Measurements from ENCODE around the gene ARL6IP5.

Gene ARL6IP5

GRCh38 chr3:69110941-69111546 is 26.3 kb downstream of the ARL6IP5 start:
- CTCF ChIA-PET: interaction anchor here (0.9 to 14.2 kb wide), 3 partner anchors 9 to 16 kb away, joined by 3 to 96 read pairs (median 8); partner anchors contain the start of gene LMOD3
- Histone ChIP-seq H3K27me3 (replicated peaks in 2 of 5; ENCODE audit: control insufficient read depth in 4 of 5, insufficient read depth in 5 of 5, low read length in 4 of 5) (no peaks in the 10 kb centered on the region), H3K9me3 (ENCODE audit: control extremely low read depth in 1 of 5, control insufficient read depth in 4 of 5, insufficient read depth in 2 of 5, low read depth in 1 of 5, low read length in 4 of 5) (no peaks in the 10 kb centered on the region), H3K4me1 (ENCODE audit: control extremely low read depth in 1 of 4, control insufficient read depth in 4 of 4, insufficient read depth in 4 of 4, low read length in 3 of 4) (peaks cover 3 to 24% (median 9%) of the 10 kb centered on the region in 4 experiments), H3K36me3 (ENCODE audit: control insufficient read depth in 4 of 4, insufficient read depth in 4 of 4, low read length in 3 of 4) (no peaks in the 10 kb centered on the region), H3K4me3 (ENCODE audit: control insufficient read depth in 1 of 7, extremely low read depth in 1 of 7, insufficient read depth in 4 of 7, low read depth in 2 of 7, low read length in 6 of 7) (no peak overlapping the region), H3K27ac (ENCODE audit: insufficient read depth in 1 of 2, low read depth in 1 of 2, low read length in 2 of 2, poor library complexity in 1 of 2, severe bottlenecking in 2 of 2) (no peak overlapping the region)
- WGBS (ENCODE audit: insufficient coverage): 100% methylated on average over 1 of the region's 1 CpG
- no peak for DNase-seq
- POLR2A ChIA-PET: no interaction called here

GRCh38 chr3:69113536-69113935 is 28.8 kb downstream of the ARL6IP5 start:
- ChIA-PET POLR2A (interaction anchor here (0.6 kb wide), 1 partner anchor 26 kb away, joined by 3 read pairs; no protein-coding TSS in a partner anchor), CTCF (interaction anchor here (1.2 to 1.9 kb wide), 5 partner anchors 9 to 193 kb away, joined by 3 to 6 read pairs (median 3); partner anchors contain the start of genes ARL6IP5 and UBA3)
- H3K9me3 ChIP-seq (ENCODE audit: control extremely low read depth in 1 of 5, control insufficient read depth in 4 of 5, insufficient read depth in 2 of 5, low read depth in 1 of 5, low read length in 4 of 5): no peaks in the 10 kb centered on the region
- no peak overlapping the region for H3K27ac ChIP-seq (ENCODE audit: insufficient read depth in 1 of 2, low read depth in 1 of 2, low read length in 2 of 2, poor library complexity in 1 of 2, severe bottlenecking in 2 of 2)
- no peak overlapping the region for H3K4me3 ChIP-seq (ENCODE audit: control insufficient read depth in 1 of 7, extremely low read depth in 1 of 7, insufficient read depth in 4 of 7, low read depth in 2 of 7, low read length in 6 of 7)
- peaks cover under 1 to 7% (median 3%) of the 10 kb centered on the region in 4 experiments for H3K4me1 ChIP-seq (ENCODE audit: control extremely low read depth in 1 of 4, control insufficient read depth in 4 of 4, insufficient read depth in 4 of 4, low read length in 3 of 4)
- no peaks in the 10 kb centered on the region for H3K27me3 ChIP-seq (replicated peaks in 2 of 5; ENCODE audit: control insufficient read depth in 4 of 5, insufficient read depth in 5 of 5, low read length in 4 of 5)
- WGBS (ENCODE audit: insufficient coverage): 100% methylated on average over 1 of the region's 3 CpGs
- no peaks in the 10 kb centered on the region for H3K36me3 ChIP-seq (ENCODE audit: control insufficient read depth in 4 of 4, insufficient read depth in 4 of 4, low read length in 3 of 4)
- DNase-seq: no peak

DNA sequence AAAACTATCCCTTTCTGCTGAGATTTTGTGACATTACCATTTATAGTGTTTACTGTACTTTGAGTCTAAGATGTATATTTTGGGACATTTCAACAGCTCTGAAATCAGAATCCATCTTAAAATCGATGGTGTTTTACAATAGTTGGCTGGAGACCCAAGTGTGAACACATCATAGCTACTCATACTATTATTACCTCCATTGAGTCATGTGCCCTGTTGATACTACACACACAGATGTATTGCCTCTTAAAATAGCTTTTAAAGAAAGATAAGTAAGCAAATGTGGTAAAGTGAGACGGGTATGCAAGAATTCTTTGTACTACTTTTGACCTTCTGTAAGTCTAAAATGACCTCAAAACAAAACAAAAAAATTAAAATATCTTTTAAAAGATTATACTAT is 31.0 kb downstream of the ARL6IP5 start:
- CTCF ChIA-PET: interaction anchor here (1.0 to 9.5 kb wide), 2 partner anchors 12 to 63 kb away, joined by 3 to 96 read pairs; partner anchors contain the start of gene TMF1
- no peak for DNase-seq
- WGBS (ENCODE audit: insufficient coverage): no CpG with 5 or more reads among the region's 2 CpGs
- Histone ChIP-seq H3K36me3 (ENCODE audit: control insufficient read depth in 4 of 4, insufficient read depth in 4 of 4, low read length in 3 of 4) (no peaks in the 10 kb centered on the region), H3K4me3 (ENCODE audit: control insufficient read depth in 1 of 7, extremely low read depth in 1 of 7, insufficient read depth in 4 of 7, low read depth in 2 of 7, low read length in 6 of 7) (no peak overlapping the region), H3K9me3 (ENCODE audit: control extremely low read depth in 1 of 5, control insufficient read depth in 4 of 5, insufficient read depth in 2 of 5, low read depth in 1 of 5, low read length in 4 of 5) (no peaks in the 10 kb centered on the region), H3K4me1 (ENCODE audit: control extremely low read depth in 1 of 4, control insufficient read depth in 4 of 4, insufficient read depth in 4 of 4, low read length in 3 of 4) (no peaks in the 10 kb centered on the region), H3K27ac (ENCODE audit: insufficient read depth in 1 of 2, low read depth in 1 of 2, low read length in 2 of 2, poor library complexity in 1 of 2, severe bottlenecking in 2 of 2) (no peak overlapping the region), H3K27me3 (replicated peaks in 2 of 5; ENCODE audit: control insufficient read depth in 4 of 5, insufficient read depth in 5 of 5, low read length in 4 of 5) (no peaks in the 10 kb centered on the region)
- POLR2A ChIA-PET: no interaction called here

GRCh38 chr3:69116162-69116561 is 31.4 kb downstream of the ARL6IP5 start:
- H3K27me3 ChIP-seq (replicated peaks in 2 of 5; ENCODE audit: control insufficient read depth in 4 of 5, insufficient read depth in 5 of 5, low read length in 4 of 5): no peaks in the 10 kb centered on the region
- no peak overlapping the region for H3K4me3 ChIP-seq (ENCODE audit: control insufficient read depth in 1 of 7, extremely low read depth in 1 of 7, insufficient read depth in 4 of 7, low read depth in 2 of 7, low read length in 6 of 7)
- H3K9me3 ChIP-seq (ENCODE audit: control extremely low read depth in 1 of 5, control insufficient read depth in 4 of 5, insufficient read depth in 2 of 5, low read depth in 1 of 5, low read length in 4 of 5): no peaks in the 10 kb centered on the region
- no peaks in the 10 kb centered on the region for H3K36me3 ChIP-seq (ENCODE audit: control insufficient read depth in 4 of 4, insufficient read depth in 4 of 4, low read length in 3 of 4)
- POLR2A ChIA-PET: no interaction called here
- H3K27ac ChIP-seq (ENCODE audit: insufficient read depth in 1 of 2, low read depth in 1 of 2, low read length in 2 of 2, poor library complexity in 1 of 2, severe bottlenecking in 2 of 2): no peak overlapping the region
- no peak for DNase-seq
- no peaks in the 10 kb centered on the region for H3K4me1 ChIP-seq (ENCODE audit: control extremely low read depth in 1 of 4, control insufficient read depth in 4 of 4, insufficient read depth in 4 of 4, low read length in 3 of 4)
- 100% methylated on average over 3 of the region's 4 CpGs for WGBS (ENCODE audit: insufficient coverage)
- CTCF ChIA-PET: interaction anchor here (1.0 to 9.5 kb wide), 2 partner anchors 12 to 64 kb away, joined by 3 to 96 read pairs; partner anchors contain the start of gene TMF1

GRCh38 chr3:69116897-69117296 is 32.2 kb downstream of the ARL6IP5 start:
- DNase-seq: no peak
- Histone ChIP-seq H3K36me3 (ENCODE audit: control insufficient read depth in 4 of 4, insufficient read depth in 4 of 4, low read length in 3 of 4) (no peaks in the 10 kb centered on the region), H3K4me3 (ENCODE audit: control insufficient read depth in 1 of 7, extremely low read depth in 1 of 7, insufficient read depth in 4 of 7, low read depth in 2 of 7, low read length in 6 of 7) (no peak overlapping the region), H3K27ac (ENCODE audit: insufficient read depth in 1 of 2, low read depth in 1 of 2, low read length in 2 of 2, poor library complexity in 1 of 2, severe bottlenecking in 2 of 2) (no peak overlapping the region), H3K27me3 (replicated peaks in 2 of 5; ENCODE audit: control insufficient read depth in 4 of 5, insufficient read depth in 5 of 5, low read length in 4 of 5) (no peaks in the 10 kb centered on the region), H3K9me3 (ENCODE audit: control extremely low read depth in 1 of 5, control insufficient read depth in 4 of 5, insufficient read depth in 2 of 5, low read depth in 1 of 5, low read length in 4 of 5) (no peaks in the 10 kb centered on the region), H3K4me1 (ENCODE audit: control extremely low read depth in 1 of 4, control insufficient read depth in 4 of 4, insufficient read depth in 4 of 4, low read length in 3 of 4) (no peaks in the 10 kb centered on the region)
- CTCF ChIA-PET: interaction anchor here (2.4 to 9.5 kb wide), 3 partner anchors 10 to 44 kb away, joined by 9 to 96 read pairs (median 14); no protein-coding TSS in a partner anchor
- 100% methylated on average over 2 of the region's 3 CpGs for WGBS (ENCODE audit: insufficient coverage)
- POLR2A ChIA-PET: no interaction called here

GRCh38 chr3:69118555-69118954 is 33.8 kb downstream of the ARL6IP5 start:
- ChIA-PET CTCF (interaction anchor here (1.1 to 9.5 kb wide), 9 partner anchors 8 to 333 kb away, joined by 3 to 96 read pairs (median 6); no protein-coding TSS in a partner anchor), POLR2A (no interaction called here)
- Histone ChIP-seq H3K27me3 (replicated peaks in 2 of 5; ENCODE audit: control insufficient read depth in 4 of 5, insufficient read depth in 5 of 5, low read length in 4 of 5) (no peaks in the 10 kb centered on the region), H3K36me3 (ENCODE audit: control insufficient read depth in 4 of 4, insufficient read depth in 4 of 4, low read length in 3 of 4) (no peaks in the 10 kb centered on the region), H3K4me1 (ENCODE audit: control extremely low read depth in 1 of 4, control insufficient read depth in 4 of 4, insufficient read depth in 4 of 4, low read length in 3 of 4) (no peaks in the 10 kb centered on the region), H3K4me3 (ENCODE audit: control insufficient read depth in 1 of 7, extremely low read depth in 1 of 7, insufficient read depth in 4 of 7, low read depth in 2 of 7, low read length in 6 of 7) (no peak overlapping the region), H3K27ac (ENCODE audit: insufficient read depth in 1 of 2, low read depth in 1 of 2, low read length in 2 of 2, poor library complexity in 1 of 2, severe bottlenecking in 2 of 2) (no peak overlapping the region), H3K9me3 (ENCODE audit: control extremely low read depth in 1 of 5, control insufficient read depth in 4 of 5, insufficient read depth in 2 of 5, low read depth in 1 of 5, low read length in 4 of 5) (no peaks in the 10 kb centered on the region)
- no peak for DNase-seq
- 98% methylated on average over 10 of the region's 12 CpGs for WGBS (ENCODE audit: insufficient coverage)

DNA sequence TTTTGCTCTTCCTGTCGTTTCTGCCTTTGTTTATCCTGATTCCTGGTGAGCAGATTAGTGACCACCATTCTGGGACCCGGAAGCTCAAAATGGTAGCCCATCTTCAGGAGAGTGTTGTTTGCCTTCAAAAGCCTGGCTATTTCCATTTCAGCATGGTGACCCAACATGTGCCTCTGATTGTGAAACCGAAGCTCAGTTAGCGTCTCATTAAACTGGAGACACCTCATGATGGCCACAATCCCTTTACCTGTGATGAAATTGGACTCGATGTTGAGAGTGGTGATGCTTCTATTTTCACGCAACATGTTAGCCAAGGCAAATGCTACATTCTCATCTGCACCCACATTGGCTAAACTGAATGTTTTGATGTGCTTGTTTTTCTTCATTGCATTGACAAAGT is 34.4 kb downstream of the ARL6IP5 start:
- H3K36me3 ChIP-seq (ENCODE audit: control insufficient read depth in 4 of 4, insufficient read depth in 4 of 4, low read length in 3 of 4): no peaks in the 10 kb centered on the region
- H3K27me3 ChIP-seq (replicated peaks in 2 of 5; ENCODE audit: control insufficient read depth in 4 of 5, insufficient read depth in 5 of 5, low read length in 4 of 5): no peaks in the 10 kb centered on the region
- no peaks in the 10 kb centered on the region for H3K9me3 ChIP-seq (ENCODE audit: control extremely low read depth in 1 of 5, control insufficient read depth in 4 of 5, insufficient read depth in 2 of 5, low read depth in 1 of 5, low read length in 4 of 5)
- no peak overlapping the region for H3K27ac ChIP-seq (ENCODE audit: insufficient read depth in 1 of 2, low read depth in 1 of 2, low read length in 2 of 2, poor library complexity in 1 of 2, severe bottlenecking in 2 of 2)
- no peaks in the 10 kb centered on the region for H3K4me1 ChIP-seq (ENCODE audit: control extremely low read depth in 1 of 4, control insufficient read depth in 4 of 4, insufficient read depth in 4 of 4, low read length in 3 of 4)
- POLR2A ChIA-PET: no interaction called here
- no peak for DNase-seq
- 100% methylated on average over 6 of the region's 6 CpGs for WGBS (ENCODE audit: insufficient coverage)
- CTCF ChIA-PET: interaction anchor here (1.0 to 9.5 kb wide), 14 partner anchors 8 to 333 kb away, joined by 3 to 96 read pairs (median 5); partner anchors contain the start of gene ARL6IP5
- H3K4me3 ChIP-seq (ENCODE audit: control insufficient read depth in 1 of 7, extremely low read depth in 1 of 7, insufficient read depth in 4 of 7, low read depth in 2 of 7, low read length in 6 of 7): no peak overlapping the region

Data from common myeloid progenitor, CD34-positive (primary cell).